Fibroblast of lung (primary cell): Measurements from ENCODE around the gene U2AF1L4.

ENCODE experiments used
- CTCF ChIP-seq, 2 donors: IDR thresholded peaks in 1 of 2; conservative IDR thresholded peaks in 1 of 2; 1 replicate in 1 of 2; 2 replicates in 1 of 2; pipeline ENCODE4 v1.5.1; 2011 to 2012; ENCODE audit warnings: low read length in 2 of 2, control low read depth in 1 of 2, inconsistent platforms in 1 of 2, low read depth in 1 of 2, mild to moderate bottlenecking in 1 of 2
- EZH2 ChIP-seq: IDR thresholded peaks from 2 replicates; pipeline ENCODE4 v1.5.1; 2012; ENCODE audit warnings: low read length, control low read depth, mild to moderate bottlenecking; ENCODE audit errors: missing control alignments

DNA sequence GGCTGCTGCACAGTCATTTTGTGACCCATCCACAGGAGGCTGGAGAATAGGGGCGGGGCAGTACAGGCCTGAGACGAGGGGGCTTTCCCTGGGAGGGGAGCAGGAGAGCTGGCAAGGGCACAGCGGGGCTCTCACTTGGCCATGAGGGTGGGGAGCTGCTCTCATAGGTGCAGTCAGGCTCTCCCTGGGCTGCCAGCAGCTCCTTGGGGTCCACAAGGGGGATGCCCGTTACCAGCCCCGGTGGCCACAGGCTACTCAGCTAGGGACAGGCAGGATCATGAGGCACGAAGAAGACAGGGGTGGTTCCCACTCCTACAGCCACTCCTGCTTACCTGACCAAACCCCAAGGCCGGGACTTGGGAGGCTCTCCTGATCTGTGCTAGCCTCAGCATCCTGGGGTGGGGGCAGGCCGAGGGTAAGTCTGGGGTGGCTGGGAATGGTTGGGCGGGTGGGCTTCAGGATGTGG is 46.6 kb upstream of the U2AF1L4 start:
- TF ChIP-seq CTCF (conservative IDR thresholded peaks at IDR 0.05 in 1 of 2, IDR thresholded peaks at IDR 0.05 in 1 of 2; ENCODE audit: low read depth in 1 of 2, low read length in 2 of 2) (no peak), EZH2 (no peak)
